Left renal pelvis (tissue), 4 donors: ENCODE measurements around the gene ORMDL3. TPM values are rescaled to one million over a fixed set of nuclear protein-coding genes. Genes with fewer than 3 reads are reported as not detected.
"Not testable (repeated sequence)": the region's sequence is repeated elsewhere in the genome, so short reads cannot be mapped to it uniquely, and the experiment has no call there.

Experiments
- DNase-seq, 4 donors: peaks; one replicate each; pipeline ENCODE4 v3.0.0-alpha.2; 2013; ENCODE audit warnings: low read depth in 4 of 4, low spot score in 3 of 4
- polyA plus RNA-seq, 4 donors: library from polyadenylated mRNA; unstranded; fragments of 120-200 nt; gene quantifications; one replicate each; pipeline ENCODE4 v1.2.1, GENCODE V29; 2013; ENCODE audit not compliant: insufficient read length in 4 of 4

Gene ORMDL3
- polyA plus RNA-seq, 4 donors, result 89.8 to 105 (median 98.7) TPM

GRCh38 chr17:39926588-39927100 is 757 bp downstream of the ORMDL3 start:
- DNase-seq, result no peak

GRCh38 chr17:39926135-39926587 is 1.2 kb downstream of the ORMDL3 start:
- DNase-seq, result no peak

- DNase-seq, result no peak
Observed at GRCh38 chr17:39925282-39926134, 1.9 kb downstream of the ORMDL3 start.

GRCh38 chr17:39924691-39925055 is 2.7 kb downstream of the ORMDL3 start:
- DNase-seq, result no peak

GRCh38 chr17:39923836-39924690 is 3.3 kb downstream of the ORMDL3 start:
- no peak for DNase-seq

GRCh38 chr17:39923230-39923629 is 4.2 kb downstream of the ORMDL3 start:
- no peak for DNase-seq

GRCh38 chr17:39922006-39922405 is 5.4 kb downstream of the ORMDL3 start:
- DNase-seq, result no peak

GRCh38 chr17:39921323-39921722 is 6.1 kb downstream of the ORMDL3 start:
- no peak for DNase-seq

GRCh38 chr17:39920218-39921210 is 6.9 kb downstream of the ORMDL3 start:
- DNase-seq, result no peak

GRCh38 chr17:39919087-39919683 is 8.2 kb downstream of the ORMDL3 start:
- no peak for DNase-seq

- DNase-seq, result no peak
Observed at GRCh38 chr17:39916918-39917317, 10.5 kb downstream of the ORMDL3 start.

GRCh38 chr17:39915559-39915958 is 11.8 kb downstream of the ORMDL3 start:
- no peak for DNase-seq

- no peak for DNase-seq
Observed at GRCh38 chr17:39913989-39914388, 13.4 kb downstream of the ORMDL3 start.

GRCh38 chr17:39908789-39909352 is 18.5 kb downstream of the ORMDL3 start:
- no peak for DNase-seq

- no peak for DNase-seq
Observed at GRCh38 chr17:39904990-39905288, 22.5 kb downstream of the ORMDL3 start.

GRCh38 chr17:39903158-39903884 is 24.1 kb downstream of the ORMDL3 start:
- no peak for DNase-seq

GRCh38 chr17:39902027-39902426 is 25.4 kb downstream of the ORMDL3 start:
- DNase-seq, result not testable (repeated sequence)

GRCh38 chr17:39899215-39899614 is 28.2 kb downstream of the ORMDL3 start:
- DNase-seq, result no peak

- no peak for DNase-seq
Observed at GRCh38 chr17:39898088-39898487, 29.3 kb downstream of the ORMDL3 start.
